ENCODE data around the gene SVBP.
A peak's percentile ranks its signal among the peaks of the same experiment; 100 is the strongest.

SVBP gene

DNA sequence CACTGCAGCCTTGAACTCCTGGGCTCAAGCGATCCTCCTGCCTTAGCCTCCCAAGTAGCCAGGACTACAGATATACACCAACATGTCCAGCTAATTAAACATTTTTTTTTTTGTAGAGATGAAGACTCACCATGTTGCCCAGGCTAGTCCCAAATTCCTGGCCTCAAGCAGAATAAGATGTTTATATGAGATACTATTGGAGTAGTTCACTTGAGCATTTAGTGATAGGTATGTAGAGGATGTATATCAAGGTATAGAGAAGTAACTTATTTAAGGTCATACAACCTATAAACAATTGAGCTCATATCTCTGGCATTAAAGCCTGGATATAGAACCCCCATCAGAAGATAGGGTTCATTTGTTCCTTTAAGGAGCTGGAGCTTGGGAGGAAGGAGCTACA lies 37.0 kb downstream of the SVBP start:
- Histone ChIP-seq H3K27me3 (replicated peaks) (no peaks in the 10 kb centered on the region), H3K4me3 (ENCODE audit: low read depth, low read length) (no peak overlapping the region), H3K36me3 (replicated peaks) (peaks cover 22% of the 10 kb centered on the region), H3K27ac (no peak overlapping the region)
- in situ Hi-C loops (cut with HindIII; ENCODE audit: low pct_ligation_motif_present, low sequenced_read_pairs), result no loop called here
- DNase-seq, result no peak
- TF ChIP-seq CTCF (IDR thresholded peaks at IDR 0.05; ENCODE audit: low read depth, low read length, missing control alignments), result no peak

- no peaks in the 10 kb centered on the region for H3K27me3 ChIP-seq (replicated peaks)
- no peak for DNase-seq
- H3K4me3 ChIP-seq (ENCODE audit: low read depth, low read length), result no peak overlapping the region
- peaks cover 27% of the 10 kb centered on the region for H3K36me3 ChIP-seq (replicated peaks)
- in situ Hi-C loops (cut with HindIII; ENCODE audit: low pct_ligation_motif_present, low sequenced_read_pairs), result no loop called here
- H3K27ac ChIP-seq, result no peak overlapping the region
- TF ChIP-seq CTCF (IDR thresholded peaks at IDR 0.05; ENCODE audit: low read depth, low read length, missing control alignments), result no peak
These were observed 37.5 kb downstream of the SVBP start for GRCh38 chr1:42779725-42780124.

DNA sequence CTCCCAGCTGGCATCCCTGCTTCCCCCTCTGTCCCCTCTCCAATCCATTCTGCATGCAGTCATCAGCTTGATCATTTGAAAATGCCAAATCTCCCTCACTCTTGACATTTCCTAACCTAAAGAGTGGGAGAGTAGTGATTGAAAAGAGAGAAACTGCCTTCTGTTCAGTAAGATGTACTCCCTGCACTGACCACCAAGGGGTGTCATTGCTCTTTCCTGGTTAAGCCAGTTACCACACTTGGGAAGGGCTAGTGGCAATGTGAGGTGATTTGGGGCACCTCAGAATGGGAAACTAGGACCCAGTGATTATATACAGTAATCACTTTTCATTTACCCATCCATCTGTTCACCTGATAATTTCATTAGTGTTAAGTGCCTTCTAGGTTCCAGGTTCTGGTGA lies 39.3 kb downstream of the SVBP start:
- DNase-seq, result peak; percentile 39
- Histone ChIP-seq H3K36me3 (replicated peaks) (peaks cover 33% of the 10 kb centered on the region), H3K27me3 (replicated peaks) (no peaks in the 10 kb centered on the region), H3K27ac (no peak overlapping the region), H3K4me3 (ENCODE audit: low read depth, low read length) (no peak overlapping the region)
- TF ChIP-seq CTCF (IDR thresholded peaks at IDR 0.05; ENCODE audit: low read depth, low read length, missing control alignments), result peak; percentile 78
- in situ Hi-C loops (cut with HindIII; ENCODE audit: low pct_ligation_motif_present, low sequenced_read_pairs), result no loop called here

- Histone ChIP-seq H3K27me3 (replicated peaks) (no peaks in the 10 kb centered on the region), H3K27ac (no peak overlapping the region), H3K36me3 (replicated peaks) (peaks cover 32% of the 10 kb centered on the region), H3K4me3 (ENCODE audit: low read depth, low read length) (no peak overlapping the region)
- in situ Hi-C loops (cut with HindIII; ENCODE audit: low pct_ligation_motif_present, low sequenced_read_pairs), result no loop called here
- TF ChIP-seq CTCF (IDR thresholded peaks at IDR 0.05; ENCODE audit: low read depth, low read length, missing control alignments), result no peak
- DNase-seq, result no peak
These were observed 40.7 kb downstream of the SVBP start for GRCh38 chr1:42776502-42776901.

GRCh38 chr1:42774928-42775526 lies 42.2 kb downstream of the SVBP start:
- Histone ChIP-seq H3K27ac (no peak overlapping the region), H3K27me3 (replicated peaks) (no peaks in the 10 kb centered on the region), H3K4me3 (ENCODE audit: low read depth, low read length) (no peak overlapping the region), H3K36me3 (replicated peaks) (peaks cover 29% of the 10 kb centered on the region)
- in situ Hi-C loops (cut with HindIII; ENCODE audit: low pct_ligation_motif_present, low sequenced_read_pairs), result no loop called here
- DNase-seq, result no peak
- TF ChIP-seq CTCF (IDR thresholded peaks at IDR 0.05; ENCODE audit: low read depth, low read length, missing control alignments), result no peak

DNA sequence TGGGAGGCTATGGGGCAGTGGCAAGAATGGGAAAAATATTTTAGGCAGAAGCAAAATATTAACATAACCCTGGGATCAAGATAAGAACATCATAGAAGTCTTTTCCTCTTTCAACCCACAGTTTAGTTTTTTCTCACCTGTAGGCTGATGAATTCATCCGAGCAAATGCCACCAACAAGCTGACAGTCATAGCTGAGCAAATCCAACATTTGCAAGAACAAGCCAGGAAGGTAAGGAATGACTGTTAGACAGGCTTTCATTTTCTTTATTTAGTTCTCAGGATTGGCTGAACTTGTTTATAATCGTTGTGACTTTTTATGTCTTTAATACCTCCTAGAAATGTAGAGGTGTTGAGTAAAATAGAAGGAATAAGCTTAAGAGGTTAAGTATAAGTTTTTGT lies 43.8 kb downstream of the SVBP start:
- Histone ChIP-seq H3K27me3 (replicated peaks) (no peaks in the 10 kb centered on the region), H3K4me3 (ENCODE audit: low read depth, low read length) (no peak overlapping the region), H3K27ac (no peak overlapping the region), H3K36me3 (replicated peaks) (peaks cover 28% of the 10 kb centered on the region)
- in situ Hi-C loops (cut with HindIII; ENCODE audit: low pct_ligation_motif_present, low sequenced_read_pairs), result no loop called here
- no peak for DNase-seq
- TF ChIP-seq CTCF (IDR thresholded peaks at IDR 0.05; ENCODE audit: low read depth, low read length, missing control alignments), result no peak

Measured in brain microvascular endothelial cell (primary cell).